ENCODE data around the gene SPHKAP. TPM values are rescaled to one million over a fixed set of nuclear protein-coding genes. Genes with fewer than 3 reads are reported as not detected.
"Not testable (repeated sequence)": the region's sequence is repeated elsewhere in the genome, so short reads cannot be mapped to it uniquely, and the experiment has no call there.

Gene SPHKAP
- polyA plus RNA-seq, 1 donor from 2014 or later = not detected

DNA sequence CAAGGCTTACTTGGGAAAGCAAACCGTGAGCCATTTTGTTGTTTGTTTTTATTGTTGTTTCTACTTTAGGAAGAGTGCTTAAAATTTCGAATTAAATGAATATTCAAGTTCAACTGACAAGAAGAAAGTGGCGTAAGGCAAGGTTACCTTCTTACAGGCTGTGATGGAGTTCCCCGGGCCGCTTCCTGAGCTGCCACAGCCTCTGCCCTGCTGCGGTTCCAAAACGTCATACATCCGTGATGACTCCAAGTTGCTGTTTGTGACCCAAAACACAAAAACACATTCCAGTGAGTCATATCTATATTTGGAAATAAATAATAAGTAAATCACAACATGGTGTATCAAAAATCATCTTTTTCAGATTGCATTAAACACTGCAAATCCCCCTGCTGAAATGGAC, 49.7 kb downstream of the SPHKAP start:
- no peaks in the 10 kb centered on the region for H3K9me3 Mint-ChIP-seq
- H3K27ac Mint-ChIP-seq = no peak overlapping the region
- H3K27me3 Mint-ChIP-seq = no peaks in the 10 kb centered on the region
- H3K4me3 Mint-ChIP-seq = no peak overlapping the region
- no peaks in the 10 kb centered on the region for H3K36me3 Mint-ChIP-seq
- no peaks in the 10 kb centered on the region for H3K4me1 Mint-ChIP-seq

DNA sequence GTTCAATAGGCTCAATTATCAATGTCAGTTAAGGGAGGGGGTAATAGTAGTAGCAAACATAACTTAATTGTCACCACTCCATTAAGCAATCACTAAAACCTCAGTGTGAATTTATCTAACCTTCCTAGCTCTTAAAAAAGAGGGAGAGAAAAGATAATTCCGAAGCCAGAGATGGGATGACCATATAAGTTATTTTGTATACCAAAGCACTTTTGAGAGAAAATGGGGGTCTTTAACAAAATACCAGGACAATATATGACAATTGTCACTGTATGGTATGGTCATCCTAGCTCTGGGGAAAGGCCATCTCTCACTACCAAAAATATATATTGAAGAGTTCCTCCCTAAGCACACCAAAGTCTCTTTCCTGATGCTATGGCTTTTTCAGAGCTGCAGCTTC, 55.1 kb downstream of the SPHKAP start:
- peaks cover 2% of the 10 kb centered on the region for H3K36me3 Mint-ChIP-seq
- no peaks in the 10 kb centered on the region for H3K4me1 Mint-ChIP-seq
- H3K27me3 Mint-ChIP-seq = no peaks in the 10 kb centered on the region
- H3K9me3 Mint-ChIP-seq = peaks cover 0 to 3% (median 2%) of the 10 kb centered on the region in 3 donors
- no peak overlapping the region for H3K27ac Mint-ChIP-seq
- H3K4me3 Mint-ChIP-seq = no peak overlapping the region

DNA sequence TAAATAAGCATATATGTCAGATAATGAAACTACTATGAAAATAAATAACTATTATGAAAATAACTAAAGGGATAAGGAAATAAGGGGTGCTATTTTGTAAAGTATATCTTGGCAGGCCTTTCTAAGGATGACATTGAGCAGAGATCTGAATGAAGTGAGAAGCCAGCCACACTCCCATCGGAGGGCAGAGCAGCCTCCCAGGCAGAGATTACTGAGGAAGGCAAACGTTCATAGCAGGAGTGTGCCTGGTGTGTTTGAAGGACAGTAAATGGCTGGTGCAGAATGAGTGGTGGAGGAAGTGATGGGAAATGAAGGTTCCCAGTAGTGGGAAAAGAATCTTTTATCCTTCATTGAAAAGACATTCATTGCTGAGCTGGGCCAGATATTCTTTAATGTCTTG, 62.5 kb downstream of the SPHKAP start:
- Mint-ChIP-seq H3K36me3 (peaks cover 4% of the 10 kb centered on the region), H3K4me1 (no peaks in the 10 kb centered on the region), H3K27me3 (peaks cover 2% of the 10 kb centered on the region)

DNA sequence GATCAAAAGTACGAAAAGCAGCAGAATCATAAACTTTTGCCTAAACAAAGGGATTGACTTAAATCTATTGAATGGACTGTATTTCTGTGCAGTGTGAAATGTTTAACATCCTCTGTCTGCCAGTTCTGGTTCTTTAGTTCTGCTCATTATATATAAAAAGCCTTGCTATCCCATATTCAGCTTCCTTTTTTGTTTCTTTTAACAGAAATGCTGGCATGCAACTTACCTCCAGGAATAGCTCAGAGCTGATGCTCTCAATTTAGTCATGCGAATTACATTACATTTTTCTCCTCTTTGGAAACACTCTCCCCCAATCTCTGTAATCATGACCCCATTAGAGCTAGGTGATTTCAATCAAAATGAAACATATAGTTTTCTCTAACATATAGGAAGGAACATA, 73.6 kb downstream of the SPHKAP start:
- Mint-ChIP-seq H3K27ac (no peak overlapping the region), H3K9me3 (peaks cover 0 to 4% (median 0%) of the 10 kb centered on the region in 3 donors), H3K36me3 (no peaks in the 10 kb centered on the region), H3K27me3 (no peaks in the 10 kb centered on the region), H3K4me3 (no peak overlapping the region), H3K4me1 (no peaks in the 10 kb centered on the region)

More for the DNA sequence above, 62.5 kb downstream of the SPHKAP start:
- no peak overlapping the region for H3K27ac Mint-ChIP-seq
- H3K9me3 Mint-ChIP-seq = no peaks in the 10 kb centered on the region
- no peak overlapping the region for H3K4me3 Mint-ChIP-seq

DNA sequence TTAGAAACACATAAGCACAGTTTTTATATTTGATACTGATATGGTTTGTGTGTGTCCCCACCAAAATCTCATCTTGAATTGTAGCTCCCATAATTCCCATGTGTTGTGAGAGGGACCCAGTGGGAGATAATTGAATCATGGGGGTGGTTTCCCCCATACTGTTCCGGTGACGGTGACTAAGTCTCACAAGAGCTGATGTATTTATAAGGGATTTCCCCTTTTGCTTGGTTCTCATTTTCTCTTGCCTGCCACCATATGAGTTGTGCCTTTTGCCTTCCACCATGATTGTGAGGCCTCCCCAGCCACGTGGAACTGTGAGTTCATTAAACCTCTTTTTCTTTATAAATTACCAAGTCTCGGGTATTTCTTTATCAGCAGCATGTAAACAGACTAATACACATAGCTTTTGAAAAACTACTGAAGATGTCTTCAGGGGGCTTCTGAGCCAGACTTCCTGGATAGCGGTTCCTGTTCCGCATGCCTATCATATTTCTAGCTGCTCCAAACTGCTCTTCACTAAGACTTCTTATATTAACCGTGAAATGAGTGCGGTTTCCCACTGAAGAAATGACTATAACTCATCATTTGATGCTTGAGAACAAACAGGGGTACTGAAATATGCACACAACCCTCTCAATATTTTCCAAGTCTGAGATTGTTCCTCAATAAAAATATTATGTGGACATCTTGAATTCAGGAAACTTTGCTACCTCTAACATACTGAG, 75.8 kb downstream of the SPHKAP start:
- no peaks in the 10 kb centered on the region for H3K27me3 Mint-ChIP-seq
- no peaks in the 10 kb centered on the region for H3K36me3 Mint-ChIP-seq
- peaks cover 0 to 2% (median 0%) of the 10 kb centered on the region in 3 donors for H3K4me1 Mint-ChIP-seq
- H3K4me3 Mint-ChIP-seq = no peak overlapping the region
- H3K27ac Mint-ChIP-seq = no peak overlapping the region
- peaks cover 0 to 9% (median 2%) of the 10 kb centered on the region in 3 donors for H3K9me3 Mint-ChIP-seq

DNA sequence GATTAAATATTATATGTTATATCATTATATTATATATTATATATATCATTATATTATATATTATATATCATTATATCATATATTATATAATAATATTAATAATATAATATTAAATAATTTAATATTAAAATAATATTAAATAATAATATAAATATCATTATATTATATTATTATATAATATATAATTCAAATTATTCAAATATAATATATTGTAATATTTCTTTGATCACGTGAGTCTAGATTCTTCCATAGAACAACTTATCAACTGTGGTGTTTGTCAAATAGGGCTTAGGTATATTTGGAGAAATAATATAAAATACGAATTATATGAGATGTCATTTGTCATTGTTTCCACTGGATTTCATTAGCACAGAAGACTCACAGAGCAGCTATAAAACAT, 77.3 kb downstream of the SPHKAP start:
- Mint-ChIP-seq H3K4me3 (no peak overlapping the region), H3K36me3 (peaks cover 1% of the 10 kb centered on the region), H3K27me3 (no peaks in the 10 kb centered on the region), H3K4me1 (peaks cover 0 to 2% (median 0%) of the 10 kb centered on the region in 3 donors), H3K27ac (no peak overlapping the region), H3K9me3 (peaks cover 3 to 18% (median 4%) of the 10 kb centered on the region in 3 donors)

DNA sequence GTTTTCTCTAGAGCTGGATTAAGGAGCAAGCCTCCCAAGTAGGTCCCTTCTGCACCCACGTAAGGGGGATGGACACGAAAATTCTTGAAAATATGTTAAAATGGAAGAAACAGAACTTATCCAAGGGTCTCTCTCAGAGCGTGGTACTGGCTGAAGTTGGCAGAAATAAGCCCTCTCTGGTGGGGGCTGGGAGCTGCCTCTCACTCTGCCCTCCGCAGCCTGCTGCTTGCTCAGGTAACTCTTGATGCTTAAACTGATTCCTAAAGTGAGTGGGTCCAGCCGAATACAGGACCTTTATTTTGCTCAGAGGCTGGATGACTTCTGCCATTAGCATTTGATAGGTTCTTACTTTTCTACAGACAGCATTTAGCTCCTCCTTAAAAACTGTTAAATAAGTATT, 78.1 kb downstream of the SPHKAP start:
- peaks cover 5 to 24% (median 7%) of the 10 kb centered on the region in 3 donors for H3K9me3 Mint-ChIP-seq
- peaks cover 1% of the 10 kb centered on the region for H3K36me3 Mint-ChIP-seq
- H3K27me3 Mint-ChIP-seq = no peaks in the 10 kb centered on the region
- H3K4me1 Mint-ChIP-seq = peaks cover 0 to 2% (median 0%) of the 10 kb centered on the region in 3 donors
- H3K4me3 Mint-ChIP-seq = no peak overlapping the region
- no peak overlapping the region for H3K27ac Mint-ChIP-seq

DNA sequence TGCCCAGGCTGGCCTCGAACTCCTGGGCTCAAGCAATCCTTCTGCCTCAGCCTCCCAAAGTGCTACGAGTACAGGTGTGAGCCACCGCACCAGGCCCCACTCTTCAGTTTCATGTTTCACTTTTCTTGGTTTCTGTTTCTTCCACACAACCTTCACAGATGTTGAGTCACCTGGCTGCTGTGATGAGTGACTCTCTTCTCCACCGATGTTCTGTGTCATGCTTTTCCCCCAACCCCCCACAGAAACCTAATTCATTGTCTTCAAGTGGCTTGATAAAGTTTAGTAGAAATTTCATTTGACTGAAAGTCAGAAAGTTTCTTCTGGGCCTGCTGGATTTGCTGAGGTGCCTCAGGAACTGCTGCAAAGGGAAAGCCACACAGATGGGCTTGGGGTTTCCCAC, 78.5 kb downstream of the SPHKAP start:
- Mint-ChIP-seq H3K27ac (no peak overlapping the region), H3K27me3 (no peaks in the 10 kb centered on the region), H3K9me3 (peaks cover 5 to 24% (median 7%) of the 10 kb centered on the region in 3 donors), H3K4me3 (no peak overlapping the region), H3K36me3 (peaks cover 1% of the 10 kb centered on the region), H3K4me1 (peaks cover 0 to 2% (median 0%) of the 10 kb centered on the region in 3 donors)

DNA sequence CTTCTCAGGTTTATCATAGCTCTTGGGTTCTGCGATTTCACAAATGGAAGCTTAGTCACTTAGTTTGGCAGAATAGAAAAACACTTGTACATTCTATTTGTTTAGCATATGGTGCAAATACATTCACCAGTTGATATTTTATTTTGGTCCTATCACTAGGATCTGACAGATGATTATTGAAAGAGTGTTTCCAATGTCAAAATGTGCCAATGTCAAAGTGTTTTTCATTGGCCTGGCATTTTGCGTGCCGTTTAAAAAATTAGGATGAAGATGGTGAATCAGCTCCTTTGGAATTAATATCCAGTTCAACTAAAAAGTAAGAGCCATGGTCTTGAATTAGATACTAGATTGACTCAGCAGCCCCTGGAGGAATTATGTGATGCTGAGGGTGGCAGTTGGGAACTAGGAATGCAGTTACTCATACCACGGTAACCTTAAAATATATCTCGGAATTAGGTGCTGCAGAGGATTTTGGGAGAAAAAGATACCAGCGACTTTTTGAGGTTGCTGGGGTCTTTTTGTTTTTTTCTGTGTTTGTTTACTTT, 87.0 kb downstream of the SPHKAP start:
- no peaks in the 10 kb centered on the region for H3K27me3 Mint-ChIP-seq
- H3K4me3 Mint-ChIP-seq = no peak overlapping the region
- H3K9me3 Mint-ChIP-seq = peaks cover 2 to 19% (median 6%) of the 10 kb centered on the region in 3 donors
- H3K36me3 Mint-ChIP-seq = no peaks in the 10 kb centered on the region
- no peaks in the 10 kb centered on the region for H3K4me1 Mint-ChIP-seq
- H3K27ac Mint-ChIP-seq = no peak overlapping the region

DNA sequence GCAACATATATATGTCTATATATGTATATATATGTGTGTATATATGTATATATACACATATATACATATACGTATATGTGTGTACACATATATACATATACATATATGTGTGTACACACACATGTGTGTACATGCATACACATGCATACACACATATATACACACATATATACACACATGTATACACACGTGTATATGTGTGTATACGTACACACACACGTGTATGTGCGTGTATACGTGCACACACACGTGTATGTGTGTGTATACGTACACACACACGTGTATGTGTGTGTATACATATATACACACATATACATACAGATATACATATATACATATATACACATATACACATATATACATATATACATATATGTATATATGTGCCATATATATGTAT, 89.4 kb downstream of the SPHKAP start:
- no peak overlapping the region for H3K27ac Mint-ChIP-seq
- H3K36me3 Mint-ChIP-seq = no peaks in the 10 kb centered on the region
- H3K4me3 Mint-ChIP-seq = no peak overlapping the region
- H3K27me3 Mint-ChIP-seq = no peaks in the 10 kb centered on the region
- peaks cover 3 to 15% (median 9%) of the 10 kb centered on the region in 3 donors for H3K9me3 Mint-ChIP-seq
- no peaks in the 10 kb centered on the region for H3K4me1 Mint-ChIP-seq

DNA sequence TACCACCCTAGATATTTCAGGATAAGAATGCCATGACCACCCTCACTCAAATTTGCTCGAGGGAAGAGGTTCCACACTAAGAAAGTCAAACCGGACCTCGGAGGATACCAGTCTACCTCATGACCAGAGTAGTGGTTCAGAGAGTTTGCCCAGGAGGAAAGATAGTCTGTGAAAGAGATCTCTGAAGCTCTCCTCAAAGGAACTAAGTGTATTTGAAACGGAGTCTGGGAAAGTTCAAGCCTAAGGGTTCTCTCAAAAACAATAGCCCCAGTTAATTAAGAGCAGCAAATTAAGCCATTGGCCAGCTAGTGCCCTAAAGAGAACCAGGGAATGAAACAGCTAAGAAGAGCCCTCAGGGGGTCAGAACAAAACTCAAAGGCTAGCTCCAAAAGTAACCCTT, 94.9 kb downstream of the SPHKAP start:
- H3K36me3 Mint-ChIP-seq = no peaks in the 10 kb centered on the region
- H3K27me3 Mint-ChIP-seq = no peaks in the 10 kb centered on the region
- H3K27ac Mint-ChIP-seq = no peak overlapping the region
- H3K9me3 Mint-ChIP-seq = peaks cover 5 to 12% (median 9%) of the 10 kb centered on the region in 3 donors
- H3K4me3 Mint-ChIP-seq = no peak overlapping the region
- no peaks in the 10 kb centered on the region for H3K4me1 Mint-ChIP-seq

DNA sequence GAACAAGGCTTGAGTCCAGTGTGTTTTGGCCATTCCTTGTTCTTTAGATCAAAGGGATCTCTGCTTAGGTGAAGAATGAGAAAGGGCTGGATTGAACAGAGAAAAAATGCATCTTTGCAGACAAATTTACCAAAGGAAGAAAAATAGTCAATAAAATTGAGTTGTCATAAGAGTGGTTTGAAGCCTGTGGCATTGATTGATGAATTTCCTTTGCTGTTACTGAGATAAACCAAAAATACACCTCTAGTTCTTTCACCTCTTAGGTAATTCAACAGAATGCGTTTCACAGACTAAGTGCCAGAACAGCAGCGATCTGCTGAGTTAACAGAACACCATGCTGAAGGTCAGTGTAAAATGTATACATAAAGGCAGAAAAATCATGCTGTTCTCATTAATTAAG, 96.8 kb downstream of the SPHKAP start:
- H3K4me1 Mint-ChIP-seq = no peaks in the 10 kb centered on the region
- H3K27ac Mint-ChIP-seq = no peak overlapping the region
- H3K27me3 Mint-ChIP-seq = no peaks in the 10 kb centered on the region
- no peak overlapping the region for H3K4me3 Mint-ChIP-seq
- peaks cover 5 to 10% (median 8%) of the 10 kb centered on the region in 3 donors for H3K9me3 Mint-ChIP-seq
- no peaks in the 10 kb centered on the region for H3K36me3 Mint-ChIP-seq

DNA sequence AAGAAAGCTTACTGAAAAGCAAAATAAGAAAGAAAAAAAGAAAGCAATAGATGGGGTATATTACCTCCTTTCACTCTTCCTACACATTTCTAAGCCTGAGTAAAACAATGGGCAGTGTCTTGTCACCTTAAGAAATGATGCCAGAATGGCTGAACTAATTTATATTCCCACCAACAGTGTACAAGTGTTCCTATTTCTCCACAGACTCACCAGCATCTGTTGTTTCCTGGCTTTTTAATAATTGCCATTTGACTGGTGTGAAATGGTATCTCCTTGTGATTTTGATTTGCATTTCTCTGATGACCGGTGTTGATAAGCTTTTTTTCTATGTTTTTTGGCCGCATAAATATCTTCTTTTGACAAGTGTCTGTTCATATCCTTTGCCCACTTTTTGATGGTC, 98.4 kb downstream of the SPHKAP start:
- Mint-ChIP-seq H3K27ac (no peak overlapping the region), H3K9me3 (peaks cover 0 to 4% (median 2%) of the 10 kb centered on the region in 3 donors), H3K4me1 (no peaks in the 10 kb centered on the region), H3K27me3 (no peaks in the 10 kb centered on the region), H3K36me3 (no peaks in the 10 kb centered on the region), H3K4me3 (no peak overlapping the region)

DNA sequence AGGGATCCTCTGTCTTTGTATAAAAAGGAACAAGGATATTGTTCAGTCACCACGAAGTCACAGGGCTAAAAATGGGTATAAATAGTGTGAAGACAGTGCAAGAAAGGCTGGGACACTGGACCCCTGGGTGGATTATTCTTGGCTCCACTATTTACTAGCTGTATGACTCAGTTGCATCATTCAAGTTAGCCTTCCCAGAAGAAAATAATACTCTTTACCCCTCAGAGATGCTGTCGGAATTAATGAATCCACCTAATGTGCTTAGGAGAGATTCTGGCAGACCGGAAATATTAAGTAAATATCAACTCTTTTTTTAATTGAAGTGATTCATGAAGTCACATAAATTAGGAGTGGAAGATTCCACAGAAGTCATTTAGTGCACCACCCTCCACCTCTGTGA, 98.9 kb downstream of the SPHKAP start:
- Mint-ChIP-seq H3K36me3 (no peaks in the 10 kb centered on the region), H3K27me3 (no peaks in the 10 kb centered on the region)

DNA sequence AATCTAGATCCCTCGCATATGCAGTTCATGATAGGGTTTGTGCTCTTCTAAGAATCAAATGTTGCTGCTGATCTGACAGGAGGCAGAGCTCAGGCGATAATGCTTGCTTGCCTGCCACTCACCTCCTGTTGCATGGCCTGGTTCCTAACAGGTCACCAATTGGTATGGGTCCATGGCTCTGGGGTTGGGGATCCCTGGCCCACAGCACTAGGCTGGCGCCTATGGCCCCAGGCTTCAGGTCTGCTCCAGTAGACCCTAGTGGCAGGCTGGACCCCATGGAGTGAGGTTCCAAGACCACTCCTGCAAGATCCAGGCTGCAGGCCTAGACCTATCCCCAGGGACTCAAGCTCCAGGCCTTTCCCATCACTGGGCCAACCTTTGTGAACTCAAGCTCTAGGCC, 102.3 kb downstream of the SPHKAP start:
- no peaks in the 10 kb centered on the region for H3K4me1 Mint-ChIP-seq
- H3K4me3 Mint-ChIP-seq = no peak overlapping the region
- no peaks in the 10 kb centered on the region for H3K36me3 Mint-ChIP-seq
- no peak overlapping the region for H3K27ac Mint-ChIP-seq
- H3K27me3 Mint-ChIP-seq = no peaks in the 10 kb centered on the region
- peaks cover 0 to 7% (median 2%) of the 10 kb centered on the region in 3 donors for H3K9me3 Mint-ChIP-seq

More for the DNA sequence above, 98.9 kb downstream of the SPHKAP start:
- peaks cover 0 to 4% (median 2%) of the 10 kb centered on the region in 3 donors for H3K9me3 Mint-ChIP-seq
- no peak overlapping the region for H3K27ac Mint-ChIP-seq
- H3K4me3 Mint-ChIP-seq = no peak overlapping the region
- no peaks in the 10 kb centered on the region for H3K4me1 Mint-ChIP-seq

DNA sequence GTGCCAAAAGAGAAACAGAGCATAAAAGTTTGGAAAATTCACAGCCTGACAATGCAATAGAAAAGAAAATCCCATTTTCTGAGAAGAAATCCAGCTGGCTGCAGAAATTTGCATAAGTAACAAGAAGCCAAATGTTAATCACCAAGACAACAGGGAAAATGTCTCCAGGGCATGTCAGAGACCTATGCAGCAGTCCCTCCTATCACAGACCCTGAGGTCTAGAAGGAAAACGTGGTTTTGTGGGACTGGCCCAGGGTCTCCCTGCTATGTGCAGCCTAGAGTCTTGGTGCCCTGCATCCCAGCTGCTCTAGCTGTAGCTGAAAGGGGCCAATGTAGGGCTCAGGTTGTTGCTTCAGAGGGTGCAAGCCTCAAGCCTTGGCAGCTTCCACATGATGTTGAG, 104.8 kb downstream of the SPHKAP start:
- not testable (repeated sequence) for H3K4me1 Mint-ChIP-seq, H3K27ac Mint-ChIP-seq, H3K4me3 Mint-ChIP-seq, H3K27me3 Mint-ChIP-seq, H3K9me3 Mint-ChIP-seq, H3K36me3 Mint-ChIP-seq
